Measurements from ENCODE around the gene SRCAP.

DNA sequence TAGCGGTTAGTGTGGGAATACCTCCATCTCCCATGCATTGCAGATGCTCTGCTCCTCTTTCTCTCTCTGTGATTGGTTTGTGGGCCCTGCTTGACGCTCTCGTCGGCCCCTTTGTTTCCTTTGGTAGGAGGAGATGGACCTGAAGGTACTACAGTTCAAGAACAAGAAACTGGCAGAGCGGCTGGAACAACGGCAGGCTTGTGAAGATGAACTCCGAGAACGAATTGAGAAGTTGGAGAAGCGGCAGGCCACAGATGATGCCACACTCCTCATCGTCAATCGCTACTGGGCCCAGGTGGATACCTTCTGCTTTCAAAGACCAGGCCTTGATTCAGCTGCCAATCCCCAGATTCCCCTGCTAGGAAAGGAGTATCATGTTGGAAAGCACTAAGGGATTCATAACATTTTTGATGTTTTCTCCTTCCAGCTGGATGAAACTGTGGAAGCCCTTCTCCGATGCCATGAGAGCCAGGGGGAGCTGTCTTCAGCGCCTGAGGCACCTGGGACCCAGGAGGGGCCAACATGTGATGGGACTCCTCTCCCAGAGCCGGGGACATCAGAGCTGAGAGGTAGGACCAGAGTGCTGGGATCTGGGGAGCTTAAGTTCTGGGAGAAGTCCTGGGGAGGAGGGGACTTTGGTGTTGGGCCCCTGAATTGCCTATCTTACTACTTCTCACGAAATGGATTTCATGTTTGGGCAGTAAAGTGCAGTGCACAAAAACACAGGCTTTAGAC lies 64.2 kb downstream of the SRCAP start:
- TF ChIP-seq, protein P1, sequence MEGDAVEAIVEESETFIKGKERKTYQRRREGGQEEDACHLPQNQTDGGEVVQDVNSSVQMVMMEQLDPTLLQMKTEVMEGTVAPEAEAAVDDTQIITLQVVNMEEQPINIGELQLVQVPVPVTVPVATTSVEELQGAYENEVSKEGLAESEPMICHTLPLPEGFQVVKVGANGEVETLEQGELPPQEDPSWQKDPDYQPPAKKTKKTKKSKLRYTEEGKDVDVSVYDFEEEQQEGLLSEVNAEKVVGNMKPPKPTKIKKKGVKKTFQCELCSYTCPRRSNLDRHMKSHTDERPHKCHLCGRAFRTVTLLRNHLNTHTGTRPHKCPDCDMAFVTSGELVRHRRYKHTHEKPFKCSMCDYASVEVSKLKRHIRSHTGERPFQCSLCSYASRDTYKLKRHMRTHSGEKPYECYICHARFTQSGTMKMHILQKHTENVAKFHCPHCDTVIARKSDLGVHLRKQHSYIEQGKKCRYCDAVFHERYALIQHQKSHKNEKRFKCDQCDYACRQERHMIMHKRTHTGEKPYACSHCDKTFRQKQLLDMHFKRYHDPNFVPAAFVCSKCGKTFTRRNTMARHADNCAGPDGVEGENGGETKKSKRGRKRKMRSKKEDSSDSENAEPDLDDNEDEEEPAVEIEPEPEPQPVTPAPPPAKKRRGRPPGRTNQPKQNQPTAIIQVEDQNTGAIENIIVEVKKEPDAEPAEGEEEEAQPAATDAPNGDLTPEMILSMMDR (tag by site-specific recombination; IDR thresholded peaks at IDR 0.05), result no peak
- TF ChIP-seq ZNF174 (tag by site-specific recombination; IDR thresholded peaks at IDR 0.05) (no peak), ZNF140 (tag by site-specific recombination; IDR thresholded peaks at IDR 0.05) (no peak), ZBTB21 (tag by site-specific recombination; IDR thresholded peaks at IDR 0.05) (no peak), ZNF76 (tag by site-specific recombination; IDR thresholded peaks at IDR 0.05; ENCODE audit: borderline replicate concordance, low read depth) (no peak), ZNF274 (IDR thresholded peaks at IDR 0.05; ENCODE audit: low read length) (no peak), ZNF274 (tag by site-specific recombination; IDR thresholded peaks at IDR 0.05; ENCODE audit: borderline replicate concordance) (no peak), YY1 (tag by site-specific recombination; IDR thresholded peaks at IDR 0.05) (no peak), ZNF660 (tag by site-specific recombination; IDR thresholded peaks at IDR 0.05) (no peak)

Data from HEK293 (cell line).